Activated naive CD4-positive, alpha-beta T cell treated with anti-CD3 and anti-CD28 coated beads, Interleukin-2, amount 10 ng/mL, durations not matched to agents 7 days and 5 days (primary cell): ENCODE results near the gene MYPOP.

ENCODE experiments used
- CTCF ChIA-PET: fragments of 350-600 bp; sonication (Branson Sonifier 250); formaldehyde crosslinking; loops from one replicate; lab custom pipeline; 2021; ENCODE audit warnings: antibody characterized with exemption; lab: Charles Lee
- DNase-seq: peaks from one replicate; pipeline ENCODE4 v3.0.0-alpha.2; 2020
- H3K27ac Mint-ChIP-seq: one replicate; pipeline ENCODE4 v1.8.0; 2021; ENCODE audit warnings: mild to moderate bottlenecking, moderate library complexity, mixed read lengths
- H3K27me3 Mint-ChIP-seq: one replicate; pipeline ENCODE4 v1.8.0; 2021; ENCODE audit warnings: mild to moderate bottlenecking, mixed read lengths
- H3K36me3 Mint-ChIP-seq: one replicate; pipeline ENCODE4 v1.8.0; 2021; ENCODE audit warnings: mixed read lengths
- H3K4me1 Mint-ChIP-seq: one replicate; pipeline ENCODE4 v1.8.0; 2021; ENCODE audit warnings: mixed read lengths
- H3K4me3 Mint-ChIP-seq: one replicate; pipeline ENCODE4 v1.8.0; 2021; ENCODE audit warnings: mild to moderate bottlenecking, moderate library complexity, mixed read lengths
- H3K9me3 Mint-ChIP-seq: one replicate; pipeline ENCODE4 v1.8.0; 2021; ENCODE audit warnings: mixed read lengths

MYPOP gene, protein sequence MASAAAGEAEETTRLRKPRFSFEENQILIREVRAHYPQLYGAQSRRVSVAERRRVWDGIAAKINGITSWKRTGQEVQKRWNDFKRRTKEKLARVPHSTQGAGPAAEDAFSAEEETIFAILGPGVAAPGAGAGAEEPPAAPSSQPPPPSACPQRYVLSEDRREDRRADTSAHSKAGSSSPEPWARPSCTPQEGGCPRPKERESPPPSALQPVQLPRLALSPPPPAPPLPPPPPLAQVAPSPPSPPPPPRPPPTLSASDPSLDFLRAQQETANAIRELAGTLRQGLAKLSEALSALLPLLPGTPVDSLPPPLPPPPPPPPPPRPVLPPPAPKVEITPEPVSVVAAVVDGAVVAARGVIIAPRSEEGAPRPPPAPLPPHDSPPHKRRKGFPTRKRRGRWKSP

DNA sequence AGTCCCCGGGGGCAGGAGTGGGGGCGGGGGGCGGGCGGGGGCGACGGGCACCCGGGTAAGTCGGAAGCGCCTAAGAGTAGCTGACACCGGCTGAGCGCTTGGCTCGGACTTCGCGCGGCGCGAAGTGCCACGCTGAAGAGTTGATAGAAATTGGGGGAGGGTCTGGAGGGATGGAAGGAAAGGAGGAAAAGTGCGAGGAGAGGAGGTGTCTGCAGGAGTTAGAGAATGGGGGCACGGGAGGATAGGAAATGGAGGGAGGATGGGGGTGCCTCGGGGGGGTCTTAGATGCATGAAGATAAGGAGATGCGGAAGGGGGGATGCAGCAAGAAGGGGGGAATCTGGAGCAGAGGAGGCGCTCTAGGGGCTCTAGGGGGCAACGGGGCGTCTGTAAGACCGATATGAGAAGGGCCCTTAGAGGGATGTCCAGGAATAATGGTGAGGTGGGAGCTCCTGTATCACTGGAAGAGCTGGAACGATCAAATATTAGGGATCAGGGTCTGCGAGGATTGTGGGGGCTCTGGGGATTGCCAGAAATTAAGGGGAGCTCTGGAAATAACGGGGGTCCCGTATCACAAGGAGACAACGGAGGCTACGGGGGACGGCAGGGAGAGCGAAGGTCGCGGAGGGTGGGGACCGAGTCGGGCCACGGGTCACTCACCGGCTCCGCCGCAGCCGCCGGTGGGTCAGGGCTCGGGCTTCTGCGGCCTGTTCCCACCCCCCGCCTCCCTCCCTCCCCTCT is at the start of gene MYPOP:
Gene MYPOP, minus strand, starts transcription at position 702 of the 739 bp plus-strand sequence. CDS start 840 bp downstream, outside the sequence.
- no peaks in the 10 kb centered on the region for H3K9me3 Mint-ChIP-seq
- peaks cover 31% of the 10 kb centered on the region for H3K4me1 Mint-ChIP-seq
- peak within 1 kb of the TSS; percentile 83 for H3K27ac Mint-ChIP-seq
- peak within 1 kb of the TSS; percentile 98 for H3K4me3 Mint-ChIP-seq
- peaks cover 25% of the 10 kb centered on the region for H3K27me3 Mint-ChIP-seq
- H3K36me3 Mint-ChIP-seq, result peaks cover 25% of the 10 kb centered on the region
- peak; percentile 29 for DNase-seq
- CTCF ChIA-PET, result interaction anchor here (0.6 to 2.7 kb wide), 10 partner anchors 13 to 133 kb away, joined by 3 to 13 read pairs (median 4); partner anchors contain the start of genes FOXA3, IRF2BP1, SIX5 and SYMPK

DNA sequence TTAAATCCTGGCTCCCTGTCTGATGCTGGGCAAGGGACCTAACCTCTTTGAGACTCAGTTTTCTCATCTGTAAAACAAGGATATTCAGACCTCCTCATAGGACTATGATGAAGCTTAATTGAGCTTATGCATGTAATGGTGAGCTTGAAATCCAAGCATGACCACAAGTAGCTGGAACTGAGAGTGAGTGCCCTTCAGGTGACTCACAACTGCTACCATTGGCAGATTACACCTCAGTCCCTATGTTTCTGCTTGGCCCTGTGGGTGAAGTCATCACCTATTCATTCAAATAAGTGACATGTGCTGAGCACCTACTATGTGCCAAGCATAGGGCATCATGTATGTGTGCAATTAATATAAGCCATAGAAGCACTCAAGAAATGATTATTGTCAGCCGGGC is 45.5 kb upstream of the MYPOP start:
- CTCF ChIA-PET, result interaction anchor here (0.8 kb wide), 1 partner anchor 64 kb away, joined by 3 read pairs; no protein-coding TSS in a partner anchor
- H3K9me3 Mint-ChIP-seq, result no peaks in the 10 kb centered on the region
- H3K27ac Mint-ChIP-seq, result no peak overlapping the region
- H3K4me3 Mint-ChIP-seq, result no peak overlapping the region
- no peaks in the 10 kb centered on the region for H3K36me3 Mint-ChIP-seq
- DNase-seq, result no peak
- peaks cover 9% of the 10 kb centered on the region for H3K4me1 Mint-ChIP-seq
- peaks cover 29% of the 10 kb centered on the region for H3K27me3 Mint-ChIP-seq

DNA sequence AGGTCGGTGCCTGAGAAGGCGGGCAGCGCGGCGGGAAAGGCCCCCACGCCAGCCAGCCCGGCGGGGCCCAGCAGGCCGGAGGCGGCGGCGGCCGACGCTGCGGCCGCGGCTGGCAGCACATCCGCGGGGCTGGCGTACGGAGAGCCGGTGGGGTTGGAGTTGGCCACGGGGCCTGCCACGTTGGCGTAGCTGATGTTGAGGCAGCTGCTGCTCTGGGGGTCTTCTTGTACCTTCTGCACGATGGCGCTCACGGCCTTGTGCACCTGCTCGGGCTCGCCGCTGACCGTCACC is 38.0 kb upstream of the MYPOP start:
- H3K4me3 Mint-ChIP-seq, result no peak overlapping the region
- no peak overlapping the region for H3K27ac Mint-ChIP-seq
- no peak for DNase-seq
- peaks cover 71% of the 10 kb centered on the region for H3K27me3 Mint-ChIP-seq
- H3K36me3 Mint-ChIP-seq, result no peaks in the 10 kb centered on the region
- peaks cover 16% of the 10 kb centered on the region for H3K4me1 Mint-ChIP-seq
- H3K9me3 Mint-ChIP-seq, result peaks cover 2% of the 10 kb centered on the region
- CTCF ChIA-PET, result no interaction called here

DNA sequence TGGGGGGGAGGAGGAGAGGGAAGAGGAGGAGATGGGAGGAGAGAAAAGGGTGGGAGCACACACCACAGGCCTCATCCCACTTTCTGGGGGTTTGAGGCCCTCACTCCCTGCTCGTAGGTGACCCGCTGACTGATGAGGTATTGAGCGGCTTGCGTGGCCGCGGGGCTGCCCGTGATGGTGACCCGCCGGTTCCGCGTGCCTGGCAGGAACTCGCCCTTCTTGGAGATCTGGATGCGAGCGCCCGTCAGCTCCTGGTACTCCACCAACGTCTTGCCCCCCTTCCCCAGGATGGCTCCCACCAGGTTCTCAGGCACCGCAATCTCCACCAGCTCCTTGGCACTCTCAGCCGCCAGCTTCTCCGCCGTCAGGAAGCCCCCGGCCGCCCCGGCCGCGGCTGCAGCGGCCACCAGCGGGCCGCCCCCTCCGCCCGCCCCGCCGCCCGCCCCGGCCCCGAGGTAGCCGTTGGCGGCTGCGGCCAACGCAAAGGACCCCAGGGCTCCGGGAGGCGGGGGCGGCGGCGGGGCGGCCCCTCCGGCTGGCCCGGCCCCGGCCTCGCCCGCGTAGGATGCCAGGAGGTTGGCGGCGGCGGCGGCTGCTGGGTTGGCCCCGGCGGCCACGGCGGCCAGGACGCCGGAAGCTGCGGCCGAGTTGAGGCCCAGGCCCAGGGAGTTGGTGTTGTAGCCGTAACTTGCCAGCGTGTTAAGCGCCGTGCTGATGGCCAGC is 37.5 kb upstream of the MYPOP start:
- Mint-ChIP-seq H3K27ac (no peak overlapping the region), H3K4me1 (peaks cover 16% of the 10 kb centered on the region), H3K4me3 (no peak overlapping the region), H3K27me3 (peaks cover 75% of the 10 kb centered on the region), H3K36me3 (no peaks in the 10 kb centered on the region), H3K9me3 (peaks cover 2% of the 10 kb centered on the region)
- CTCF ChIA-PET, result no interaction called here
- DNase-seq, result no peak

DNA sequence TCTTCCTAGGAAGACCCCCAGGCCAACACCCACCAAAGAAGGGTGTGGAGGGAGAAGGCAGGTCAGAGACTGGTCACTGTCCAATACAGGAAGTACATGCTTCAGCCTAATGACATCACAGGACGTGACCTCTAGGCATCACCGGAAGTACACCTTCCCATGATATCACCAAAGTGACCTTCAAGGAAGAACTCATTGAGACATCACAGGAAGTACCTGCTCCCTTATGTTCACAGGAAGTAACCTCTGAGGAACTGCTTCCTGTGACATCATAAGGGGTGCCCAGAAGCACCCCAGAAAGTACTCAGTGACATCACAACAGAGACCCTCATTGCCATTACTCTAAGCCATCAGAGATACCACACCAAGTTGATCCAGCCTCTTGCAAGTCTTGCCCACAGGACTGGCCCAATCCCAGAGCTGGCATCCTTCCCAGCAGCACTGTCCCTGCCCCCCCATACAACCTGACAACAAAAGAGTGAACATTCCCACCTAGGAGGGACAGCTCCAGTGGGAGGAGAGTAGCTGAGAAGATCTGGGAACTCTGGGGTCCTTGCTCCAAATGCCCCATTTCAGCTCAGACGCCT is 36.4 kb upstream of the MYPOP start:
- no peak for DNase-seq
- H3K4me1 Mint-ChIP-seq, result peaks cover 16% of the 10 kb centered on the region
- no peak overlapping the region for H3K27ac Mint-ChIP-seq
- CTCF ChIA-PET, result no interaction called here
- no peak overlapping the region for H3K4me3 Mint-ChIP-seq
- peaks cover 83% of the 10 kb centered on the region for H3K27me3 Mint-ChIP-seq
- peaks cover 2% of the 10 kb centered on the region for H3K9me3 Mint-ChIP-seq
- no peaks in the 10 kb centered on the region for H3K36me3 Mint-ChIP-seq

DNA sequence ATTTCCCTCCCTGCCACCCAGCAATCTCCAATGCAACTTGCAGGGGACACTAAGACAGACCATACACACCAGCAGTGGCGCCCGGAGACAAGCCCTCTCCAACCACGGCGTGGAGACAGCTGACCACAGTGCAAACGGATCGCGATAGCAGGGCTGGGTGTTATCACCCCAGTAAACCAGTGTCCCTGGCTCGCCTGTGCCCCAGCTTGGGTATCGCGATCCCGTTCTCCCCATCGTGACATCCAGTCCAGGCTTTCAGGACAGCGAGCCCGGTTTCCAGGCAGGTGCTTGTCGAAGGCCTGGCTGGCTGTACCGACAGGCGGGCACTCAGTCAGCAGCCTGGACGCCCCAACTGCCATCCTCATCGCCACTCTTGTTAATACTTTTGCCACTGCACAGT is 32.9 kb upstream of the MYPOP start:
- Mint-ChIP-seq H3K36me3 (no peaks in the 10 kb centered on the region), H3K27me3 (peaks cover 90% of the 10 kb centered on the region), H3K4me3 (no peak overlapping the region), H3K9me3 (peaks cover 2% of the 10 kb centered on the region), H3K27ac (no peak overlapping the region), H3K4me1 (peaks cover 16% of the 10 kb centered on the region)
- CTCF ChIA-PET, result no interaction called here
- no peak for DNase-seq

DNA sequence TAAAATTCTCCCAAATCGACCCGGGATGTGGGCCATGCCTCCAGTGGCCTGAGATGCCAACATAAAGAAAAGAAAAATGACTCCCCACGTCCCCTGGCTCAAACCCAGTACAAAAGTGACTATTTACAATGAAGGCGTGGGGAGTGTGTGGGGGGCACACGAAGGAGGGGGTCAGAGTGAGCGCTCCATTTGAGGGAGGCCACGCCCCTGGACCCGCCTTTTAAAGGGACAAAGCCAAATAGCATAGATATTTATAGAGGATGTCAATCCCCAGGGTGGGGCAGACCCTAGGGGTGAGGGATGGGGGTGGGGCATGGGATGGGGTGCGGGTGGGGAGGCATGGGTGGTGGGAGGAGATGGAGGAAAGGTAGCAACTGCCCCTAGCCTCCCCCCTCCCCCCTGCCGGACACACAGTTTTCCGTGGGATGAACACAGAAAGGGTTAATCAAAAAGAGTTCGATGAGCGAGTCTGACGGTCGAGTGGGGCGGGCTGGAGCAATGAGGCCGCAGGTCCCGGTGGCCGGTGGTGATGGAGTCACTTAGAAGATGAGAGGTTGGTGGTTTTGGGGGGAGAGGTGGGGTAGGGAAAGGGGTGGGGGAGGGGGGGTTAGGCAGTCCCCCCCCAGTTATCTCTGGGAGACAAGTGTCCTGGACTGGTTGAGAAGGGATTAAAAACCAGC is 32.3 kb upstream of the MYPOP start:
- H3K27me3 Mint-ChIP-seq, result peaks cover 91% of the 10 kb centered on the region
- CTCF ChIA-PET, result no interaction called here

DNA sequence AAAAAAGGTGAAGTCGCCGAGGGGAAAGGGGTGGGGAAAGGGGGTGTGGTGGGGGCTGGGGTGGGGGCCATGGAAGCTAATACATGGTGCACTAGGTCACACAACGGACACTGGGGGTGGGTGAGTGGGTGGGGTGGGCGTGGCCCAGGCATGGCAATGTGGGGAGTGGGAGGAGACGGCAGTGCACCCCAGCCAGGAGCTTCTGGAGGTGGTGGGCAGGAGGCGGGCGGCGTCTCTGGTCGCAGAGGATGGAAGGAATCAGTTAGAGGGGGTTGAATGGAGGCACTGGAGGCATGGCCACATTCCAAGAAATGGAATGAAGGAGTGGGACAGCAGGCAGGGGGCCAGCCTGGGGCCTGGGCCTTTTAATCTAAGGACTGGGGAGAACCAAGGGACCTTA is 31.3 kb upstream of the MYPOP start:
- CTCF ChIA-PET, result no interaction called here
- Mint-ChIP-seq H3K27me3 (peaks cover 92% of the 10 kb centered on the region), H3K9me3 (peaks cover 2% of the 10 kb centered on the region), H3K36me3 (no peaks in the 10 kb centered on the region), H3K4me1 (peaks cover 10% of the 10 kb centered on the region), H3K27ac (no peak overlapping the region), H3K4me3 (no peak overlapping the region)
- no peak for DNase-seq

More for the DNA sequence above, 32.3 kb upstream of the MYPOP start:
- peaks cover 14% of the 10 kb centered on the region for H3K4me1 Mint-ChIP-seq
- no peaks in the 10 kb centered on the region for H3K36me3 Mint-ChIP-seq
- DNase-seq, result no peak
- H3K4me3 Mint-ChIP-seq, result no peak overlapping the region
- no peak overlapping the region for H3K27ac Mint-ChIP-seq
- H3K9me3 Mint-ChIP-seq, result peaks cover 2% of the 10 kb centered on the region

DNA sequence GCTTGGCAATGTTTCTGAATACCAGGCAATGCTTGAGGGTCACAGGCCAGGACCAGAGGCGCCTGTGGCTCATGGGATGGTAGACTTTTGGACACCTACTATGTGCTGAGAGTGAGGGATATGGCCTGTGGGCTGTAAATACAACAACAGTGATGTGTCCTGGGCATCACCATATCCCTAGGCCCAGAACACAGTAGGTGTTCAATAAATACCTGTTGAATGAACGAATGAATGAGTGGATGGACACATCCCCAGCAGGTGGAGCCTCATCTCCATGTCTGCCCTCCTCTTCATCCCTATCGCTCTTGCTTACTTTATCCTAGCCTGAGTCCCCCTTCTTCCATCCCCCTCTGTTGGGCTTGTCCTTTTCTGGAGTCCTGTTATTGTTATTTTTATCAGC is 28.6 kb upstream of the MYPOP start:
- no peaks in the 10 kb centered on the region for H3K36me3 Mint-ChIP-seq
- CTCF ChIA-PET, result no interaction called here
- no peak overlapping the region for H3K27ac Mint-ChIP-seq

DNA sequence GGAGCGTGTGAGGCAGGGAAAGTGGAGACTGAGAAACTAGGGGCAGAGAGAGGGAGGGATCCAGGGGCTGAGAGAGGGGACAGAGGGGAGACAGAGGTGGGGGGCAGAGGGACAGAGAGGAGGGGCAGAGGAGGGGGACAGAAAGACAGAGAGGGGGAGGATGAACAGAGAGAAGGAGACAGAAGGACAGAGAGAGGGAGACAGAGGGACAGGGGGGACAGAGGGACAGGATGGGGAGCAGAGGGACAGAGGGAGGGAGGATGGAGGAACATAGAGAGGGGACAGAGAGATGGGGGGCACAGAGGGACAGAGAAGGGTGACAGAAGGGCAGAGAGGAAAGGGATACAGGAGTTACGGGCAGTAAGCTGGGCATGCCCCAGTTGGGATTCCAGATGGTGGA is 26.8 kb upstream of the MYPOP start:
- peaks cover 24% of the 10 kb centered on the region for H3K4me1 Mint-ChIP-seq
- no peak for DNase-seq
- H3K9me3 Mint-ChIP-seq, result no peaks in the 10 kb centered on the region
- peaks cover 74% of the 10 kb centered on the region for H3K27me3 Mint-ChIP-seq
- H3K4me3 Mint-ChIP-seq, result no peak overlapping the region
- H3K36me3 Mint-ChIP-seq, result no peaks in the 10 kb centered on the region
- CTCF ChIA-PET, result no interaction called here
- H3K27ac Mint-ChIP-seq, result no peak overlapping the region

More for the DNA sequence above, 28.6 kb upstream of the MYPOP start:
- DNase-seq, result no peak
- Mint-ChIP-seq H3K4me1 (peaks cover 18% of the 10 kb centered on the region), H3K27me3 (peaks cover 85% of the 10 kb centered on the region), H3K9me3 (no peaks in the 10 kb centered on the region), H3K4me3 (no peak overlapping the region)

DNA sequence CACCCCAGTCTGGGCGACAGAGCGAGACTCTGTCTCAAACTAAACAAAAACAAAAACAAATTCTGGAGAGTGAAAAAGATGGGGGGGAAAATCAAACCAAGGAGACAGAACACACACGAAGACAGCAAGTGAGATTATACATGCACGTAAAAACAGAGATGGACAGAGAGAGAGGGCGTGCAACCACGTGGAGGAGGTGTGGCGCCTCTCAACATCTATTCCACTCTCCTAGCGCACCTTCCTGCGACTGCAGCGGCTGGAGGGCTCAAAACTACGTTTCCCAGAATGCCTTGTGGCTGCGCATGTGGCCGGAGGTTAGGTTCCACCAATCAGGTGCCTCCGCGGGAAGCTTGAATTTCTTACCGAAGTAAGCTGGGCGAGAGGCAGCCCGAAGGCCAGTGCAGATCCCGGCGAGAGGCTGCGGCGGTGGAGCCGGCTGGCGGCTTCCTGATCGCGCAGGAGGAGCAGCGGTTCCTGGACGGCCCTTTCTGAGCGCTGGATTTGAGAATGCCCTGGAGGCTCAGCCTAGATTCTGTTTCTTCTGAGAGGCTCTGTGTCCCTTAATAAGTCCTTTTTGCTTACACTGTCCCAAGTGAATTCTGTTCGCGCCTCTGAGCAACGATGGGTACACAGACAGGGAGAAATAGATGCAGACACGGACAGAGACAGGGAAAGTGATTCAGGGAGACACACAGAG is 25.3 kb upstream of the MYPOP start:
- Mint-ChIP-seq H3K9me3 (no peaks in the 10 kb centered on the region), H3K36me3 (no peaks in the 10 kb centered on the region), H3K4me3 (peak overlapping the region; percentile 67), H3K4me1 (peaks cover 24% of the 10 kb centered on the region), H3K27me3 (peaks cover 62% of the 10 kb centered on the region), H3K27ac (peak overlapping the region; percentile 43)
- CTCF ChIA-PET, result interaction anchor here (0.6 to 2.0 kb wide), 3 partner anchors 24 to 90 kb away, joined by 3 to 4 read pairs (median 4); no protein-coding TSS in a partner anchor
- peak; percentile 96 for DNase-seq

DNA sequence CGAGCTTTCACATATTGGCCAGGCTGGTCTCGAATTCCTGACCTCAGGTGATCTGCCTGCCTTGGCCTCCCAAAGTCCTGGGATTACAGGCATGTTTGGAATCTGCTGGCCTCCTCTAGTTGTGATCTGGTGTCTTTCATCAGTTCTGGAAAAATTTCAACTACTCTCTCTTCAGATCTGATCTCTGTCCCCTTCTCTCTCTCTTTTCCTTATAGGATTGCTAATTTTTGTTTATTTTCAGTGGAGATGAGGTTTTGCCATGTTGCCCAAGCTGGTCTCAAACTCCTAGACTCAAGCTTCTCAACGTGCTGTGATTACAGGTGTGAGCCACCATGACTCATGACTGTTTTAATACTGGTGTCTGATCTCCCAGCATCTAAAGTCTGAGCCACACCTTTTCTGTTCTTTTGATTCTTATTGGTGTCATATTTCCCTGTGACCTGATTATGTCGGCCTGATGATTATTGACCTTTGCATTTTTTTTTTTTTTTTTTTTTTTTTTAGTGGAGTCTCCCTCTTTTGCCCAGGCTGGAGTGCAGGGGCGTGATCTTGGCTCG is 22.6 kb upstream of the MYPOP start:
- DNase-seq, result no peak
- no peak overlapping the region for H3K27ac Mint-ChIP-seq
- H3K27me3 Mint-ChIP-seq, result peaks cover 49% of the 10 kb centered on the region
- no peaks in the 10 kb centered on the region for H3K9me3 Mint-ChIP-seq
- no peaks in the 10 kb centered on the region for H3K36me3 Mint-ChIP-seq
- CTCF ChIA-PET, result no interaction called here
- H3K4me1 Mint-ChIP-seq, result peaks cover 36% of the 10 kb centered on the region
- no peak overlapping the region for H3K4me3 Mint-ChIP-seq

DNA sequence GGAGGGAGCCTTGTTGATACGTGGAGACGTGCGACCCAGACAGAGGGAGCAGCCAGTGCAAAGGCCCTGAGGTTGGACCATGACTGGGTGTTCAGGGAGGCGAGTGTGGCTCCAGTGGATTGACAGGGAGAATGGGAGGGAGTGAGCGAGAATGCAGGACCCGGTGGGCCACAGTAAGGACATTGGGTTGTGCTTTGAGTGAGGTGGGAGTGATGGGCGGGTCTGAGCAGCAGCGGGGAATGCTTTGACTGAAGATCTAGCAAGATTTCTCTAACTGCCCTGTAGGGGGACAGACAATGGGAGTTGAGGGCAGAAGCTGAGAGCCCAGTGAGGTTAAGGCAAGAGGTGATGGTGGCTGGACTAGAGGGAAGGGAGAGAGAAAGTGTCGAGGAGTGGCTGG is 19.9 kb upstream of the MYPOP start:
- CTCF ChIA-PET, result no interaction called here
- Mint-ChIP-seq H3K4me1 (peaks cover 48% of the 10 kb centered on the region), H3K27me3 (peaks cover 41% of the 10 kb centered on the region), H3K9me3 (no peaks in the 10 kb centered on the region), H3K27ac (no peak overlapping the region), H3K4me3 (no peak overlapping the region), H3K36me3 (no peaks in the 10 kb centered on the region)
- DNase-seq, result no peak
